IMR-90 (cell line): ENCODE data around the gene UNC13A. TPM values are rescaled to one million over a fixed set of nuclear protein-coding genes. Genes with fewer than 3 reads are reported as not detected.
"Not testable (repeated sequence)": the region's sequence is repeated elsewhere in the genome, so short reads cannot be mapped to it uniquely, and the experiment has no call there.

Experiments used
- ATAC-seq: fragments of 200-7000 bp; cut with Tn5 transposase; 2 replicates; pipeline ENCODE4 v1.9.1; 2020; ENCODE audit warnings: low read depth, mild to moderate bottlenecking, moderate library complexity
- BruUV-seq: library from RNA; stranded (reverse); fragments of 400-500 nt; replicated peaks from 2 replicates; lab custom pipeline; 2021; lab: Mats Ljungman, UMichigan
- CTCF ChIA-PET: fragments of 300-600 bp; formaldehyde crosslinking; extraction: SDS; loops from one replicate; lab custom pipeline; 2021; ENCODE audit warnings: antibody characterized with exemption; lab: Yijun Ruan, JAX
- POLR2A ChIA-PET: fragments of 300-600 bp; sonication (Branson Sonifier 250); formaldehyde crosslinking; loops from one replicate; lab custom pipeline; 2022; ENCODE audit warnings: antibody characterized with exemption; ENCODE audit not compliant: unreplicated experiment; lab: Charles Lee
- DNase-seq: peaks from one replicate; pipeline ENCODE4 v3.0.0; 2013
- H2AFZ ChIP-seq: replicated peaks from 2 replicates; pipeline ENCODE3; 2013; ENCODE audit warnings: low read length, mild to moderate bottlenecking; ENCODE audit not compliant: poor library complexity
- H2AK5ac ChIP-seq: 2 replicates; pipeline ENCODE4 v1.6.1; 2013; ENCODE audit warnings: low read depth, low read length, inconsistent platforms
- H2AK9ac ChIP-seq: replicated peaks from 2 replicates; pipeline ENCODE3; 2013; ENCODE audit warnings: mild to moderate bottlenecking, low read depth, low read length, moderate library complexity; ENCODE audit not compliant: poor library complexity
- H2BK120ac ChIP-seq: 2 replicates; pipeline ENCODE4 v1.6.1; 2013; ENCODE audit warnings: low read depth, low read length, inconsistent platforms
- H2BK15ac ChIP-seq: 3 replicates; pipeline ENCODE4 v1.6.1; 2013; ENCODE audit warnings: low read depth, low read length, inconsistent platforms
- H2BK20ac ChIP-seq: 2 replicates; pipeline ENCODE4 v1.6.1; 2013; ENCODE audit warnings: low read depth, mild to moderate bottlenecking, inconsistent platforms, low read length, moderate library complexity
- H2BK5ac ChIP-seq: 2 replicates; pipeline ENCODE4 v1.6.1; 2013; ENCODE audit warnings: mild to moderate bottlenecking, low read depth, low read length, inconsistent platforms; ENCODE audit not compliant: poor library complexity, severe bottlenecking
- H3K14ac ChIP-seq: replicated peaks from 2 replicates; pipeline ENCODE4 v1.6.1; 2013; ENCODE audit warnings: low read depth, low read length, inconsistent platforms
- H3K18ac ChIP-seq: 2 replicates; pipeline ENCODE4 v1.6.1; 2013; ENCODE audit warnings: low read depth, low read length, control low read depth
- H3K23ac ChIP-seq: 2 replicates; pipeline ENCODE4 v1.6.1; 2013; ENCODE audit warnings: low read depth, low read length, inconsistent platforms
- H3K27ac ChIP-seq: 2 replicates; pipeline ENCODE4 v1.5.1; 2013; ENCODE audit warnings: mild to moderate bottlenecking, control low read depth, low read length; ENCODE audit not compliant: insufficient read depth
- H3K27me3 ChIP-seq: 2 replicates; pipeline ENCODE4 v1.6.1; 2013; ENCODE audit warnings: low read length; ENCODE audit not compliant: control insufficient read depth, insufficient read depth
- H3K36me3 ChIP-seq: 2 replicates; pipeline ENCODE4 v1.6.1; 2013; ENCODE audit warnings: low read length, mixed read lengths; ENCODE audit not compliant: control insufficient read depth, insufficient read depth
- H3K4ac ChIP-seq: 2 replicates; pipeline ENCODE4 v1.6.1; 2013; ENCODE audit warnings: low read depth, low read length, inconsistent platforms
- H3K4me1 ChIP-seq: 2 replicates; pipeline ENCODE4 v1.6.1; 2013; ENCODE audit warnings: low read length, mixed read lengths; ENCODE audit not compliant: control insufficient read depth, insufficient read depth
- H3K4me2 ChIP-seq: 2 replicates; pipeline ENCODE4 v1.6.1; 2013; ENCODE audit warnings: low read depth, mild to moderate bottlenecking, control low read depth, low read length, moderate library complexity
- H3K4me3 ChIP-seq: 2 replicates; pipeline ENCODE4 v1.5.1; 2013; ENCODE audit warnings: low read depth, mild to moderate bottlenecking, control low read depth, low read length, moderate library complexity; ENCODE audit not compliant: insufficient read depth
- H3K56ac ChIP-seq: 2 replicates; pipeline ENCODE4 v1.6.1; 2013; ENCODE audit warnings: low read length, inconsistent platforms; ENCODE audit not compliant: insufficient read depth; ENCODE audit errors: extremely low read depth
- H3K79me1 ChIP-seq, 2 experiments: 2 replicates each; pipeline ENCODE4 v1.6.1; 2013; ENCODE audit warnings: low read length in 2 of 2, inconsistent platforms in 1 of 2, low read depth in 1 of 2
- H3K9ac ChIP-seq: 2 replicates; pipeline ENCODE4 v1.6.1; 2013; ENCODE audit warnings: low read depth, low read length, control low read depth
- H3K9me1 ChIP-seq: 2 replicates; pipeline ENCODE4 v1.6.1; 2013; ENCODE audit warnings: low read length, inconsistent platforms; ENCODE audit not compliant: insufficient read depth
- H3K9me3 ChIP-seq: 2 replicates; pipeline ENCODE4 v1.6.1; 2013; ENCODE audit warnings: low read length; ENCODE audit not compliant: control insufficient read depth, insufficient read depth
- H4K20me1 ChIP-seq: 2 replicates; pipeline ENCODE4 v1.6.1; 2013; ENCODE audit warnings: low read length, inconsistent platforms; ENCODE audit not compliant: insufficient read depth
- H4K5ac ChIP-seq: 2 replicates; pipeline ENCODE4 v1.6.1; 2013; ENCODE audit warnings: mild to moderate bottlenecking, low read depth, low read length, control low read depth
- H4K8ac ChIP-seq, 2 experiments: 2 replicates each; pipeline ENCODE4 v1.6.1; 2013; ENCODE audit warnings: low read depth in 2 of 2, low read length in 2 of 2, control low read depth in 1 of 2, inconsistent platforms in 1 of 2
- H4K91ac ChIP-seq: 2 replicates; pipeline ENCODE4 v1.6.1; 2013; ENCODE audit warnings: low read depth, low read length, inconsistent platforms; ENCODE audit not compliant: insufficient read depth
- BHLHE40 ChIP-seq: fragments of 150-350 bp; IDR thresholded peaks from 2 replicates; pipeline ENCODE4 v1.6.1; 2016; ENCODE audit warnings: mild to moderate bottlenecking, low read depth, low read length
- CEBPB ChIP-seq: IDR thresholded peaks from 2 replicates; pipeline ENCODE4 v1.6.1; 2012; ENCODE audit warnings: low read depth, low read length, improper control_type of control experiment
- MAFK ChIP-seq: IDR thresholded peaks from 2 replicates; pipeline ENCODE4 v1.6.1; 2012; ENCODE audit warnings: low read depth, low read length, improper control_type of control experiment
- MXI1 ChIP-seq: IDR thresholded peaks from 2 replicates; pipeline ENCODE4 v1.6.1; 2012; ENCODE audit warnings: low read depth, mild to moderate bottlenecking, low read length, moderate library complexity, borderline replicate concordance
- RCOR1 ChIP-seq: IDR thresholded peaks from 2 replicates; pipeline ENCODE4 v1.6.1; 2012; ENCODE audit warnings: mild to moderate bottlenecking, low read length, improper control_type of control experiment; ENCODE audit not compliant: insufficient replicate concordance
- WGBS, 2 experiments: methylation state at CpG; one replicate each; pipeline versions ENCODE4 v1.1.5 to v1.1.7; 2013; ENCODE audit warnings: missing lambda C conversion rate in 2 of 2; ENCODE audit not compliant: insufficient read length in 1 of 2; ENCODE audit errors: extremely low coverage in 2 of 2; 5-methylcytosine and 5-hydroxymethylcytosine counted together
- dilution Hi-C: fragments of 300-500 bp; cut with HindIII; formaldehyde crosslinking; loops from one replicate; pipeline ENCODE4 v1.14.3; 2018; ENCODE audit warnings: low sequenced_read_pairs; ENCODE audit not compliant: unreplicated experiment
- in situ Hi-C: fragments of 300-500 bp; cut with MboI; formaldehyde crosslinking; loops from 3 replicates; pipeline ENCODE4 v1.14.3; 2019; ENCODE audit warnings: low sequenced_read_pairs, inconsistent platforms, mixed read lengths
- intact Hi-C: fragments of 100-400 bp; cut with micrococcal nuclease; formaldehyde crosslinking; loops from 2 replicates; pipeline ENCODE4 v1.10.0; 2022
- polyA plus RNA-seq, 3 experiments: library from polyadenylated mRNA; depleted of rRNA; stranded (reverse); fragments of >200 nt; gene quantifications; 2 replicates each; pipeline ENCODE4 v1.2.3, GENCODE V29; 2012; ENCODE audit warnings: low replicate concordance in 1 of 3
- total RNA-seq: library from RNA; depleted of rRNA; stranded (reverse); fragments of >200 nt; gene quantifications from 2 replicates; pipeline ENCODE4 v1.2.3, GENCODE V29; 2012

Gene UNC13A
- total and polyA plus RNA-seq, 2 of the 4 experiments (the other 2 are of a cell fraction): 0.18 to 0.22 TPM

- Histone ChIP-seq H2BK15ac (no peak overlapping the region), H3K4me2 (no peak overlapping the region), H3K18ac (no peak overlapping the region), H3K4me3 (no peak overlapping the region), H3K9me1 (no peaks in the 10 kb centered on the region), H3K9ac (no peak overlapping the region), H3K79me1 (no peaks in the 10 kb centered on the region), H3K27me3 (peaks cover 33% of the 10 kb centered on the region), H3K4ac (no peak overlapping the region), H3K14ac (no peak overlapping the region), H2AK5ac (no peak overlapping the region), H2BK20ac (no peak overlapping the region), H4K20me1 (no peaks in the 10 kb centered on the region), H4K8ac (no peak overlapping the region), H3K23ac (no peak overlapping the region), H3K4me1 (no peaks in the 10 kb centered on the region), H3K56ac (no peak overlapping the region), H3K9me3 (no peaks in the 10 kb centered on the region), H3K27ac (no peak overlapping the region), H2AK9ac (no peak overlapping the region), H4K91ac (no peak overlapping the region), H2BK5ac (no peak overlapping the region), H4K5ac (no peak overlapping the region), H2BK120ac (no peak overlapping the region), H2AFZ (no peak overlapping the region), H3K36me3 (no peaks in the 10 kb centered on the region)
- intact Hi-C loops: no loop called here
- in situ Hi-C loops: no loop called here
- DNase-seq: no peak
- dilution Hi-C loops: no loop called here
- CTCF ChIA-PET: no interaction called here
- no TSS peak for BruUV-seq
- POLR2A ChIA-PET: no interaction called here
- no peak for ATAC-seq
- WGBS, 2 experiments: 85% methylated on average over 4 of the region's 9 CpGs; no CpG with 5 or more reads in 1 of the 2 experiments
- no peak for TF ChIP-seq MAFK
- no peak for TF ChIP-seq MXI1
- TF ChIP-seq CEBPB: no peak
- TF ChIP-seq RCOR1: no peak
- TF ChIP-seq BHLHE40: no peak
These were observed 89.2 kb downstream of the UNC13A start for GRCh38 chr19:17598953-17599352.

GRCh38 chr19:17598063-17598462 lies 90.1 kb downstream of the UNC13A start:
- H3K4me2 ChIP-seq, H2AFZ ChIP-seq, H3K14ac ChIP-seq, H3K79me1 ChIP-seq, H3K56ac ChIP-seq, intact Hi-C loops, H3K4ac ChIP-seq, H3K9me1 ChIP-seq, H2BK15ac ChIP-seq, H2BK5ac ChIP-seq, H3K23ac ChIP-seq, H4K8ac ChIP-seq, H2AK5ac ChIP-seq, H2AK9ac ChIP-seq, H2BK20ac ChIP-seq, H2BK120ac ChIP-seq, H3K4me1 ChIP-seq, in situ Hi-C loops, H3K9ac ChIP-seq, H3K4me3 ChIP-seq, POLR2A ChIA-PET, ATAC-seq, H3K18ac ChIP-seq, H4K20me1 ChIP-seq, H4K5ac ChIP-seq, H4K91ac ChIP-seq, dilution Hi-C loops, DNase-seq, H3K27ac ChIP-seq, BruUV-seq, H3K36me3 ChIP-seq, H3K9me3 ChIP-seq: not testable (repeated sequence)
- CTCF ChIA-PET: interaction anchor here (0.6 kb wide), 1 partner anchor 1096 kb away, joined by 4 read pairs; no protein-coding TSS in a partner anchor
- H3K27me3 ChIP-seq: peaks cover 28% of the 10 kb centered on the region
- WGBS, 2 experiments: 54% methylated on average over 2 of the region's 8 CpGs; no CpG with 5 or more reads in 1 of the 2 experiments
